Mesothelial cell of epicardium (in vitro differentiated cells): Measurements from ENCODE around the gene ATG3. TPM values are rescaled to one million over a fixed set of nuclear protein-coding genes. Genes with fewer than 3 reads are reported as not detected.
"Not testable (repeated sequence)": the region's sequence is repeated elsewhere in the genome, so short reads cannot be mapped to it uniquely, and the experiment has no call there.

Experiments
- DNase-seq, 2 experiments: peaks; one replicate each; pipeline ENCODE4 v3.0.0; 2021; ENCODE audit warnings: low spot score in 2 of 2; ENCODE audit not compliant: unreplicated experiment in 2 of 2
- H3K27ac Mint-ChIP-seq: 2 replicates; pipeline ENCODE4 v1.8.0; 2021; ENCODE audit warnings: mixed read lengths
- H3K27me3 Mint-ChIP-seq: 2 replicates; pipeline ENCODE4 v1.8.0; 2021; ENCODE audit warnings: low read depth, mixed read lengths
- H3K36me3 Mint-ChIP-seq: 2 replicates; pipeline ENCODE4 v1.8.0; 2021; ENCODE audit warnings: mixed read lengths
- H3K4me1 Mint-ChIP-seq: 2 replicates; pipeline ENCODE4 v1.8.0; 2021; ENCODE audit warnings: mixed read lengths
- H3K4me3 Mint-ChIP-seq: 2 replicates; pipeline ENCODE4 v1.8.0; 2021; ENCODE audit warnings: mild to moderate bottlenecking, moderate library complexity, mixed read lengths
- H3K9me3 Mint-ChIP-seq: 2 replicates; pipeline ENCODE4 v1.8.0; 2021; ENCODE audit warnings: mixed read lengths
- total RNA-seq: library from RNA; stranded (reverse); gene quantifications from 3 replicates; pipeline ENCODE4 v1.2.1, GENCODE V29; 2021
- TF ChIP-seq, protein P1 (sequence below): fragments of 200-600 bp; sonication (generic); IDR thresholded peaks from one replicate; pipeline ENCODE4 v1.5.0; 2021; ENCODE audit warnings: antibody characterized with exemption; ENCODE audit not compliant: unreplicated experiment

The ATG3 gene
- total RNA-seq, 1 donor from 2014 or later = 25.9 TPM

DNA sequence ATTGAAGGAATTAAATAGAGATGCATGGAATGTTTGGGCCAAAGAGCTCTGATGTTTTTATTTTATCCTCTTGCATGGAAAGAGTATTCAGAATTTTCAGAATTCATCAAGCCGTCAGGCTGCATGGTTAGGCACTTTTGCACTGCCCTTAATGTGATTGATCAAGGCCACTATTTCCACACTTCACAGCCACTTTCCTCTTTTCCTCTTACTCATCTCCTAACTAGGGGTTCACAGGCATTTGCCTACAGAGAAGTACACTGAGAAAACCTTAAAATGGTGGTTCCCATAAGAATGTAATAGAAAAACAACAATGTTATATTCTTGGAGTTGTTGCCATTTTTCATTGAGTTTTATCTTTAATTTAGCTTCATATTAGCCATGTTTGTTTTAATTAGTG is 10.9 kb upstream of the ATG3 start:
- Mint-ChIP-seq H3K27me3 (no peaks in the 10 kb centered on the region), H3K4me3 (no peak overlapping the region), H3K36me3 (peaks cover 24% of the 10 kb centered on the region), H3K9me3 (no peaks in the 10 kb centered on the region), H3K27ac (no peak overlapping the region), H3K4me1 (no peaks in the 10 kb centered on the region)
- no peak for DNase-seq
- TF ChIP-seq, protein P1, sequence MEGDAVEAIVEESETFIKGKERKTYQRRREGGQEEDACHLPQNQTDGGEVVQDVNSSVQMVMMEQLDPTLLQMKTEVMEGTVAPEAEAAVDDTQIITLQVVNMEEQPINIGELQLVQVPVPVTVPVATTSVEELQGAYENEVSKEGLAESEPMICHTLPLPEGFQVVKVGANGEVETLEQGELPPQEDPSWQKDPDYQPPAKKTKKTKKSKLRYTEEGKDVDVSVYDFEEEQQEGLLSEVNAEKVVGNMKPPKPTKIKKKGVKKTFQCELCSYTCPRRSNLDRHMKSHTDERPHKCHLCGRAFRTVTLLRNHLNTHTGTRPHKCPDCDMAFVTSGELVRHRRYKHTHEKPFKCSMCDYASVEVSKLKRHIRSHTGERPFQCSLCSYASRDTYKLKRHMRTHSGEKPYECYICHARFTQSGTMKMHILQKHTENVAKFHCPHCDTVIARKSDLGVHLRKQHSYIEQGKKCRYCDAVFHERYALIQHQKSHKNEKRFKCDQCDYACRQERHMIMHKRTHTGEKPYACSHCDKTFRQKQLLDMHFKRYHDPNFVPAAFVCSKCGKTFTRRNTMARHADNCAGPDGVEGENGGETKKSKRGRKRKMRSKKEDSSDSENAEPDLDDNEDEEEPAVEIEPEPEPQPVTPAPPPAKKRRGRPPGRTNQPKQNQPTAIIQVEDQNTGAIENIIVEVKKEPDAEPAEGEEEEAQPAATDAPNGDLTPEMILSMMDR = no peak

DNA sequence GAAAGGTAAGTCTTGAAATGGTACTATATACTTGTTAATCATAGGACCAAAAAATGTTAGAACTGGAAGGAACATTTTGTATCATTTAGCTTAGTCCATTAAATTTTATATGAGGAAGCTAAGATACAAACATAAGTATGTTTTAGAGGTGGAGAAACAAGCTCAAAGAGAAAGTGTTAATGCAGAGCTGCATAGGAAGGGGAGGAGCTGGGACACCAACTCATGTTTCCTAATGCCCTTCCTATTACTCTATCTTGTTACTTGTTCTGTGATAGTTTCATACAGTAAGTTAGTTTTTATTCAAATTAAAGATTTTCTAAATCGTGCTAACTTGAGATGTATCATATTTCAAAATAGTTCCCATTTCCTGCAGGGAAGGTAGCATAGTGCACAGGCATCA is 7.5 kb upstream of the ATG3 start:
- TF ChIP-seq, protein P1 = no peak
- peaks cover 31% of the 10 kb centered on the region for H3K36me3 Mint-ChIP-seq
- no peak overlapping the region for H3K27ac Mint-ChIP-seq
- H3K4me3 Mint-ChIP-seq = no peak overlapping the region
- no peak for DNase-seq
- no peaks in the 10 kb centered on the region for H3K27me3 Mint-ChIP-seq
- peaks cover 1% of the 10 kb centered on the region for H3K4me1 Mint-ChIP-seq
- no peaks in the 10 kb centered on the region for H3K9me3 Mint-ChIP-seq

DNA sequence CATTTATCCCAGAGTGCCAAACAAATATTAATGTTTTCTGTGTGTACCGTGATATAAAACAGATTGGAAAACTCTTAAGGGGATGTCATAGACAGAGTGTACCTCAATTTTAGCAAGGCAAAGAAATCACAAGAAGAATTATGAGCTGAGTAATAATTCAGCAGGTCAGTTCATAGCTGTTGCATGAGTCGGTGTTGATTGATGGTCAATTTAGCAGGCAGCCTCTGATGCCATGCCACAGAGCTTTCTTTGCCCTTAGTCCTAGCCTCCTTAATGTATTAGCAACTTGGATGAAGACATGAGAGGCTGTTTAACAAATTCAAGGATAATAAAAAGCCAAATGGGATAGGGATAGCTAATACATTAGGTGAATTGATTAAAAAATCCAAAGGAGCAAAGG is 6.9 kb upstream of the ATG3 start:
- TF ChIP-seq, protein P1 = no peak
- Mint-ChIP-seq H3K4me3 (no peak overlapping the region), H3K36me3 (peaks cover 31% of the 10 kb centered on the region), H3K27ac (no peak overlapping the region), H3K9me3 (no peaks in the 10 kb centered on the region), H3K4me1 (peaks cover 7% of the 10 kb centered on the region), H3K27me3 (no peaks in the 10 kb centered on the region)
- DNase-seq = no peak

DNA sequence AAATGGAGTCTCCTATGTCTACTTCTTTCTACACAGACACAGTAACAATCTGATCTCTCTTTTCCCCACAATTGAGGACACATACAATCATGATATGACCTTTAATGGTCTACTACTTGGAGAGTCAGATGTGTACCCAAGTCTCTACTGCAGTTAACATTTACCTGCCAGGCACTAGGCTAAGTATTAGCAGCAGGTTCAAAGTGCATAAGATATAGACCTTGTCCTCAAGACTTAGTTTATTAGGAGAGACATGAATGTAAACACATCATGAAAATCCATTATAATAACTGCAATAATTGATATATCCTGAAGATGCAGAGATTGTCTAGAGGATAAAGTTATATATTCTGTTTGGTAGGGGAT is 3.2 kb upstream of the ATG3 start:
- H3K4me3 Mint-ChIP-seq = no peak overlapping the region

DNA sequence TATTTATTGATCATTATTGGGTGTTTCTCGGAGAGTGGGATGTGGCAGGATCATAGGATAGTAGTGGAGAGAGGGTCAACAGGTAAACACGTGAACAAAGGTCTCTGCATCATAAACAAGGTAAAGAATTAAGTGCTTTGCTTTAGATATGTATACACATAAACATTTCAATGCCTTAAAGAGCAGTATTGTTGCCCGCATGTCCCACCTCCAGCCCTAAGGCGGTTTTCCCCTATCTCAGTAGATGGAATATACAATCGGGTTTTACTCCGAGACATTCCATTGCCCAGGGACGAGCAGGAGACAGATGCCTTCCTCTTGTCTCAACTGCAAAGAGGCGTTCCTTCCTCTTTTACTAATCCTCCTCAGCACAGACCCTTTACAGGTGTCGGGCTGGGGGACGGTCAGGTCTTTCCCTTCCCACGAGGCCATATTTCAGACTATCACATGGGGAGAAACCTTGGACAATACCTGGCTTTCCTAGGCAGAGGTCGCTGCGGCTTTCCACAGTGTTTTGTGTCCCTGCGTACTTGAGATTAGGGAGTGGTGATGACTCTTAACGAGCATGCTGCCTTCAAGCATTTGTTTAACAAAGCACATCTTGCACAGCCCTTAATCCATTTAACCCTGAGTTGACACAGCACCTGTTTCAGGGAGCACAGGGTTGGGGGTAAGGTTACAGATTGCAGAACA is 2.6 kb upstream of the ATG3 start:
- Mint-ChIP-seq H3K4me3 (peak overlapping the region; percentile 9), H3K4me1 (peaks cover 28% of the 10 kb centered on the region), H3K36me3 (peaks cover 12% of the 10 kb centered on the region)
- not testable (repeated sequence) for H3K27me3 Mint-ChIP-seq, DNase-seq, H3K9me3 Mint-ChIP-seq, H3K27ac Mint-ChIP-seq

More for the DNA sequence above, 3.2 kb upstream of the ATG3 start:
- DNase-seq = no peak
- Mint-ChIP-seq H3K27ac (no peak overlapping the region), H3K36me3 (peaks cover 15% of the 10 kb centered on the region), H3K27me3 (no peaks in the 10 kb centered on the region), H3K9me3 (no peaks in the 10 kb centered on the region), H3K4me1 (peaks cover 23% of the 10 kb centered on the region)
- TF ChIP-seq, protein P1 = no peak

DNA sequence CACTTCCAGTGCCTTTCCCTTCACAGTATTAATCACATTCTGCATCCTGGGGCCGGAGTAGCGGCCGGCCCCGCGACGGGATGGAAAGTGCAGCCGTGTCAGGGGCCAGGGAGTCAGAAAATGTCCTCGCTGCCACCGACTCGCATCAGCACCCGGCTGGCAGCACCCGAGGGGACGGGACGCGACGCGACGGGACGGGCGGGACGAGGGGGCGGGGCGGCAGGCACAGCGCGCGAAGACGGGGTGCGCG is 353 bp downstream of the ATG3 start:
- no peak for DNase-seq
- TF ChIP-seq, protein P1 = no peak
- peaks cover 13% of the 10 kb centered on the region for H3K36me3 Mint-ChIP-seq
- H3K27ac Mint-ChIP-seq = peak overlapping the region; percentile 99
- peaks cover 31% of the 10 kb centered on the region for H3K4me1 Mint-ChIP-seq
- H3K4me3 Mint-ChIP-seq = peak overlapping the region; percentile 96
- H3K9me3 Mint-ChIP-seq = no peaks in the 10 kb centered on the region
- no peaks in the 10 kb centered on the region for H3K27me3 Mint-ChIP-seq
